OCI-M1 (cell line): Measurements from ENCODE around the gene PPP1R14C.

ENCODE experiments used
- DNase-seq: peaks from one replicate; lab custom pipeline; 2025; lab: John Stamatoyannopoulos, UW

Gene PPP1R14C

DNA sequence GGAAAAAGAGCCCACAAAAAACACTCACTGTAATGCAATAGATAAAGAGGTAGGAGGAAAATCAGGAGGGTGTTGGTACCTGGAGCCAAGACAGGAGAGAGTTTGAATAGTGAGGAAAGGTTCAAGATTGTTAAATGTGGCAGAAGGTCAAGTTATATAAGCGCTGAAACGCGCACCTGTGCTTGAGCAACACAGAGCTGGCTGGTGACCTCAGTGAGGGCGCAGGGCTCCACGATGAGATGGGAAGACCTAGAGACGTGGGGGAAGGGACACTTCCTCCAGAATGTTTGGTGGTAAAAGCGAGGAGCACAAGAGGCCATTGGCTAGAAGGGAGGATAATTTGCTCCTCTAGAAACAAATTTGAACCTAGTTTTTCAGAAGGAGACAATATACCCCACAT is 4.2 kb upstream of the PPP1R14C start:
- no peak for DNase-seq

DNA sequence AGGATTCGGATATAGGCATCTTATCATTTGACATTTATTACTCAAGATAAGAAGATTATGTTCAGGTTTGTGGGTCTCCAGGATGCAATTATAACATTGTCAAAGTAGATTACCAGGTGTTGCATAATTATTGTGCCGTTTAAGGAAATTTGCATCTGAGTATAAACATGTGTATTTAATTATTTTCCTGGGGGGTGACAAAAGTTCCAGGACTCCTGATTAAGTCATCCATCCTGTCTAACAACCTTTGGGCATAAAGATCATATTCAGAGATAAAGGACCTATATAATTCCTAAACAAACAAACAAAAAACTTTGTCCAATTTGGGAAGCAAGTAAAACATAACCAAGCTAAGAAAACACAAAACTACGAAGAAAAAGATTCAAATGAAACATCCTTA is 3.3 kb upstream of the PPP1R14C start:
- DNase-seq, result no peak

DNA sequence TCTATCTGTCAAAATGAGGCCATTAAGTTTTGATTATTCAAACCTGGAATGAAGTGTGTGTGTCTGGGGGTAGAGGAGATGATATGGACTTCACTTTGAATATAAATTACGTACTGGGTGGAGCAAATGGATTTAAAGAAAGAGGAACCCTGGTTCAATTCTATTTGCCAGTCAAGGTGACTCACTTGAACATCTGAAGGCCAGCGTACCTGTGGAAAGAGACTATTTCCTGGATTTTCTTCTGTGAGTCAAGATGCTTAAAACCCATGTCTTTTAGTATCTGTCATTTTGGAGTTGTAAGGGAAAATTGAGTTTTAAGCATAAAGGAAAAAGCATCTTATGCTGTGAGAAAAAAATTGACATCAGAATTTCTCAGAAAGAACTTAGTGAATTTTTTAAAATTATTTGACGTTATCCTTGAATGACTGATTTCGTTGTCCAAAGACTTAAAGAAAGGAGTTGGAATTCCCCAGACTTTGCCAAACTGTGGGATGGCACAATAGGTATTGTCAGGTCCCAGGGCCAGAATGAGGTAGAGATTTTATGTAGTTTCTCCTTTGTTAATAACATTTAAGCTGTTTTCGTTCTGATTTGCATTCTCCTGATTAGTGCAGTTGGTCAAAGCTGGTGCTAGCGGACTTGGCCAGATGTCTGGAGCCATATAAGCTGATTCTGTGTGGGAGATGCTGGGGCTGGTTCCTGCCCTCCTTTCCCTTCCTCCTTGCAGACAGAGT is 2.4 kb upstream of the PPP1R14C start:
- DNase-seq, result no peak

DNA sequence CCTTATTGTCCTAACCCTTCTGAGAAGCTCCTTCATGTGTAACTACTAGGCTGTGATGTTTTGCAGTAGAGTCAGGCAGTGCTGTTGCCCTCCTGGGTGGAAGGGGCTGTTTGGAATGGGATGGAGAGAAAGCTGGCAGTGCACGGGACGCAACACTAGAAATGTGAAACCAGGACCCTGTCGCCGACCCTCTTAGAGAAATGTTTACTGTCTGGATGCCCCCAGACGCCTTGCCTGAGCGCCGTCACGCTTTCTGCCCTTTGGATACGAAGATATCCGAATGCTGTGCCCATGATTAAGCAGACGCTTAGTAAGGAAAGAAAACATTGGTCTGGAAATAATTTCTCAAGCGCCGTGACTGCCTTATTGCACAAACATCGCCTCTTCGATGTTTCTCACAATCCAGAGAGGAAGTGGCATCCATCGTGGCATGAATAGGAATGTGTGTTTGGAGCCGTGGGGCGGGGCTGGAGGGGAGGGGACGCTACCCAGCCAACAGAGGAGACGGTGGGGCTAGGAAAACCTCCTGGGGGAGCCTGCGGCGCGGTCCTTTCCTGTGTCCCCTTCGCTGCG is 661 bp upstream of the PPP1R14C start:
- DNase-seq, result no peak

DNA sequence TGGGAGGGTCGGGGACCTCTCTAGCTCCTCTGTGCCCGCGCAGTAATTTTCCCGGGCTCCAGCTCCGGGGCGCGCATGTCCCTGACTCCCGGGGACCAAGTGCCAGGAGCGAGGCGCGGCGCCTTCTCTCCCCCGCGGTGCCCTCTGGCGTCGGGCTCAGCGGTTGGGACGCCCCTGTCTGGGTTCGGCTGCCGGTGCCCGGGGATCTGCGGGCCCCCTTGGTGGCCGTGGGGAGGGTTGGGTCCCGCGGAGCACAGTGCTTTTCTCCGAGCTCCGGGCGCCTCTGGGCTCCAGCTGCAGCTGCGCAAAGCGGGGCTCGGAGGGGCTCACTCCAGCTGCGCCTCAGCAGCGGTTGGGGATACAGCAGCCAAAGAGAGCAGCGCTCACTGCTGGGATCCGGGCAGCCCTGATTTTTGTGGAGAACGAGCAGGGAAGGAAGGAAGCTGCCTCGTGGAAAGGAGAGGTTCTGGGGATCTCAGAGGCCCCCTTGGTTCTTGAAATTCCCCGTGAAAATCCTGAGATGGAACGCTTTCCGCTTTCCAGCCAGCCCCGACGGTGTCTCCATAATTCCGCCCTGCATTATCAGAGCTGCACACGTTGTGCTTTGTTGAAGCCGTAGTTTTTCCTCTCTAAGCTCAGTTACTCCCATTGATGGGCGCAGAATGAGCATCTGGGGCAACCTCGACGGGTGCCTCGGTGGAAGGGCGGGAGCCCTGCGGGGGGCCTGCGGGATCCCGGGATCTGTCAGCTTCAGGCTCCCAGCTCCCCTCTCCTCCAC is 861 bp downstream of the PPP1R14C start:
- DNase-seq, result no peak

DNA sequence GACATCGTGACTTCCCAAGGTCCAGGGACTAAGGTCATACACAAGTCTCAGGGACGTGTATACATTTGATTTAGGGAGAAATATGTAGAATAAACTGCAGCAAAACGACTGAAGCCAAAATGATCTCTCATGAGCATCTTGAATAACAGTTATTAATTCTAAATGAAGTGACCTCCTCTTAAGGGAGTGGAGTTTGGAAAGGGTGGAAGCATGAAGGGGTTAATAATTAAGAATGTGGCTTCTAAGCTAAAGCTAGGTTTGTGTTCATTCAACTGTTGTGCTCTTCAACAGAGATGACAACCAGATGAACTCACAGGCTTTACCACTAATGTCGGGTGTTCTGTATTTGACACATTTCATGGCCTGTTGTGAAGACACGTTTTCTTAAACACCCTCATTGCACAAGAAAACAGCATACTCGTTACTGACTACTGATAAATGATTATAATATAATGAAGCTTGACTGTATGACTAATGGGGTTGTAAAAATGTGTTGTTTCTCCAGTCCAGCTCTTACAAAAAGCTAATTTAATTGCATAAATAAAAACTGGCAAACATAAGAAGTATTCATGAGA is 1.5 kb downstream of the PPP1R14C start:
- no peak for DNase-seq

DNA sequence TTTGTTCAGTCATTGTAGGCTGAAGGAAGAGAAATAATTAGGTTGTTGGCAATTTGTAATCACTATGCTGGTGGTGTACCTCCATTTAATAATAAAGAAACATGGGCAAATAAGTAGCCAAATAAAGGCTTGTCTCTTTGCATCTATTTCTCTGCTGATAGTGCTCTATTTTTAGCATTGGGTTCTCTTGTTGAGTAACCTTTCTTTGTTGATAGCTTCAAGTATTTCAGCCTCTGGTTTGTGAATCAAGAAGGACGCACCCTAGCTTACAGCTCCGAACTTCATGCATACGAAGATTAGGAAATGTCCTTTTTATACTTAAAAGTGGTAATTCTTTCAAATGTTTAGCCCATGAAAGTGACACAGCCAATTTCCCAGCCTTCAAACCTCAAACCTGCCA is 2.6 kb downstream of the PPP1R14C start:
- no peak for DNase-seq

DNA sequence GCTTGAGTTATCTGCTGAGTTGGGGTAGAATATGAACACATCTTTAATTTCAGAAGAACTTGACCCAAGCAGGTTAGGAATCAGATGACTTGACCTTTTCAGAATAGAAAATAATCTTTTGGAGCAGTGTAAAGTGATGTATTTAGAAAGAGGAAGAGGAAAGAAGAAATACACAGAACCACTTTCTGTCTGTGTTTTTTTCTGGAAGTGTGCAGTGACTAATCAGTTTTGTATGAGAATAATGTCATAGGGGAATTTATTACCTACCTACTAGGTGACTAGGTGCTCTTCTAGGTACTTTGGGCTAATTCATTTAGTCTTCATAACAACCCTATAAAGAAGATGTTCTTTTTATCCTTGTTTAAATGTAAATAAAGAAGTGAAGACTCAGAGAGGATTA is 3.0 kb downstream of the PPP1R14C start:
- peak; percentile 75 for DNase-seq

DNA sequence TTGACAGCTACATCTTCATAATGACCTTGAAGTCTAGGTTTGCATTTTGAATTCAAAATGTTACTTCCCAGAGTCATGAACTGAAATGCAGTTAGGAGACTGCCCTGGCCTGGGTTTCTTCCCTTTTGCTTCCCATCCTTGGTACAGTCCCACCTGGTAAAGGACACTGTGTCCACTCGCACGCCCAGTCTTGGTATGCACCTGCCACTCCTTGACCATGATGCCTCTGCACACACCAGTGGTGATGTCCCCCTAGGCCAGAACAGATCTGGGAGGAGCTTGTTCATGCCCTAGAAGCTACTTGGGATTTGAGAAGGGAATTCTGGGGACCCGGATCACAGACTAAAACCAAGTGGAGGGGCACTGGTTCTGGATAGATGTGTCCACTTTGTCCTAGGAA is 3.6 kb downstream of the PPP1R14C start:
- no peak for DNase-seq

DNA sequence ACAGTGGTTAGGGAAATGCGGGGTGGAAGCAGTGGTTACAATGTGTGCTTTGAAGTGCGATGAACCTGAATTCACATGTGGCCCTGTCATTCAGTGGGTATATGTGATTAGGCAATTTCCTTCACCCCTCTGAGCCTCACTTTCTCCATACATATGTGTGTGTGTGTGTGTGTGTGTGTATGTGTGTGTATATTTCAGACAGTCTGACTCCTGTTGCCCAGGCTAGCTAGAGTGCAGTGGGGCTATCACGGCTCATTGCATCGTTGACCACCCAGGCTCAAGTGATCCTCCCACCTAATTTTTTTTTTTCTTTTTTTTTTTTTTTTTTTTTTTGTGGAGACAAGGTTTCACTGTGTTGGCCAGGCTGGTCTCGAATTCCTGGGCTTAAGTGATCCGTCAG is 6.3 kb downstream of the PPP1R14C start:
- no peak for DNase-seq

DNA sequence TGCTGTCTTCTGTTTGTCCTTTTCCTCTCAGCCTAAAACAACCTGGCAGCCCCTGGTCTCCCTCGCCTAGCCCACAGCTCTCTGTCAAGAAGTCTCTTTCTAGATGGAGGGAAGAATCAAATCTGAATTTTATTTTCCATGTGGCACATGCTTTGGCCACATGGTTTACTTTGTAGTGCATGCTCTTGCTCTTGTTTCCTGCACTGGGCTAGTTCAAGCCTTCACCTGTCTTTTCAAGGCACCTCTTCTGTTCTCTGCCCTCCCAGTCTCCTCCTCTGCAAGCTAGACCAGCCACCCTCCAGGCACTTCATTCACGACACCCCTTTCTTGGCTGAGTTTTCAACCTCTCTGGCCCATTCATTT is 7.6 kb downstream of the PPP1R14C start:
- no peak for DNase-seq

DNA sequence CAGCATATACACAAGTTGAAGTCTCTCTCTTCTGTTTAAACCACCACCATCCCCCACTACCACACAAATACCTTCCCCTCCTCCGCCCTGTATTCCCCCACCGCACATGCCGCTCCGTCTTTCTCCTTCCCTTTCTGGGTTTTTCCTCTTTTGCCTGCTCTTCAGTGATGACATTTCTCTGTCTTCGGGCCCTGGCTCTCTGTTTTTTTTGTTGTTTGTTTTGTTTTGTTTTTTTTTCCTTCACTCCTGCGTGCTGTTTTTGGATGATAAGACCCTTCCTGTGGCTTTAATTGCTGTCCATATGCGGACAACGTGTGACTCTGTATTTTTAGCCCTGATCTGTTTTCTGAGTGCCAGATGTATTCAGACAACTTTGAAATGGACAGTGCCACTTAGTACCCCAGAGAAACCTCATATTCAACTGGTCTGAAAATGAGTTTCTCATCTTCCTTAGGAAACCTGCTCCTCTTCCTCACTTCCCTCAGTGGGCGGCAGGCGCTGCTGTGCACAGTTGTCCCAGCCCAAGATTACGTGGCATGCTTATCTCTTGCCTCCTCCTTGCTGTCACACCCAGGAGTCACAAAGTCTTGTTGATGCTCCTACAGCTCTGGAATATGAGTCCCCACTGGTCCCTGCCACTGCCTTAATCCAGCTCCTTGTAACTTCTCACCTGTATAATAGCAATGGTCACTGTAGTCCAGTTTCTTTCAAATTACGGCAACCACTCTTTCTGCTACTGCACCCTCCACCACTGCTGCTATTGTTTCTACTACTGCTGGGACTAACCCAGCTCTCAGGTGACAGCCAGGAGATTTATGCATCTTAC is 8.2 kb downstream of the PPP1R14C start:
- peak; percentile 87 for DNase-seq

DNA sequence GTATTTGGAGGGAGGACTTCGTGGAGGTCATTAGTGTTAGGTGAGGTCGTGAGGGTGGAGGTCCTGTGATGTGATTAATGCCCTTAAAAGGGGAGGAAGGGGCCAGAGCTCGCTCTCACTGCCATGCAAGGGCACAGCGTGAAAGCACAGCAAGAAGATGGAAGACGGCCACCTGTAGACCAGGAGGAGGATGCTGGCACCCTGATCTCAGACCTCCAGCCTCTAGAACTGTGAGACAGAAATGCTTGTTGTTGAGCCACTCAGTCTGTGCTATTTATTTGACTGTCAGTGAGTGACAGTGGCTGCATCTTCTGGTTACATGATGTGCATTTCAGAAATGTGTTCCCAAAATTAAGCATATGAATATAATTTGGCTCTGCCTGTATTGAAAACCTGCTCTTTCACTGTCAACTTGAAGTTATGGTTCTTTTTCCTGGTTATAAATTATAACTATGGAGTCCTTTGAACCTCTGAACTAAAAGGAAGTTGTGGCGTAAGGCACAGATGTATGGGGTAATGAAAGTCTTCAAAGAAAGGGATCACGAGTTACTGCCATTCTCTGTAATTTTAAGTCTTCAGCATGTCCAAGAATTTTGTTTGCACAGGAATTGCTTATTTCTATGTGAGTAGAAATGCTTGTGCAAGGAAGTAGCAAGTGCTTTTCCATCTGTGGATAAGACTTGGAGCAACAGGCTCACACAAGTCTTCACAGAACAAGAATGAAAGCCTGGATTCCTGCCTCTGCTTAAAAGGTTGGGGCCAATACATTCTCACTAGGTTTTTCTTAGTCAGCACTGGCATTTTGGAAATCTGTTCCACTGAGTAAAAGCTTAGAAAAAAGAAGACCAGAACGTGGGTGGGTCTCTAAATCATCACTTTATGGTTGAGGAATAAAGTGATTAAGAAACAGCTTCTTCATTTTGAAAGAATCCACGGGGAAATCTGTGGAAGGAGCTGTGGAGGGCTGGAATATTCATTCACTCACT is 10.3 kb downstream of the PPP1R14C start:
- DNase-seq, result peak; percentile 41

DNA sequence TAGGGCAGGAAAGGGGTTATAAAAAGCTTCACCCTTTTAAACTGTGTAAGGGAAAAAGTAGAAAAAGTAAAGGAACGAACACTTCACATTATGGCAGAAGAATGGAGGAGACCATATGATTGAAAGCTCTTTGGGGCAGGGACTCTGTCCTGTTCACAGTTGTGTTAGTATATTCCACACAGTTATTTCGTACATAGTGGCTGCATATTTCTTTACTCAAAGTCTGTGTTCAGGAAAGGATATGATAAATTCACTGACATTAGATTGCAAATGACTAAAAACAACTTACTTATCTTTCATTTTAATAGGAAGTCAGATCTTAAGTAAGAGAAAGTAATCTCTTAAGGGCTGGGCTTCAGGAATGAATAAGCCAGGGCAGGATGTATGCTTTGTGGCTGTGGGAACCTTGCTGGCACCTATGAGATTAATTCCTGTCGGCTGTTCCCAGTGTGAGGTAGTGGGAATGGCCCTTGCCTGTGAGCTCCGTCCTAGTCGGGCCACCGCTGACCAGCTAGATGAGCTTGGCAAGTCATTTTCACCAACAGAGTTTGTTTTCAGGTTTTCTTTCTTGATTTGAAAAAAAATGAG is 11.2 kb downstream of the PPP1R14C start:
- DNase-seq, result peak; percentile 29

DNA sequence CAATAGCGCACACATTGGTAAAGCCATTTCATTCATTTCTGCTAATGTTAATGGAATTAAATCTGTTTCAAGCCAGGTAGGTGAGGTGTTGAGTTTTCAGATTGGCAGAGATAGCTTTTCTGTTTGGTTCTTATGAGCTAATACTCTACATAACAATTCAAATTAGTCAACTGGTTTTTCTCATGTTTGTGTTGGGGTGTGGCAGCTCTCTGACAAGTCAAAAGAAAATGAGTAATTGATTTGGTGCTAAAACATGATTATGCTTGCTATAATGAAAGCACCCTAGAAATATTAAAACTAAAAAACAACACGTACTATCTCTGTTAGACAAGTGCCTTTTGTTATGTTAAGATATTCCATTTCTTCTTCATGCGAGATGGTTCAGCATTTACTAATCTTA is 13.6 kb downstream of the PPP1R14C start:
- no peak for DNase-seq

DNA sequence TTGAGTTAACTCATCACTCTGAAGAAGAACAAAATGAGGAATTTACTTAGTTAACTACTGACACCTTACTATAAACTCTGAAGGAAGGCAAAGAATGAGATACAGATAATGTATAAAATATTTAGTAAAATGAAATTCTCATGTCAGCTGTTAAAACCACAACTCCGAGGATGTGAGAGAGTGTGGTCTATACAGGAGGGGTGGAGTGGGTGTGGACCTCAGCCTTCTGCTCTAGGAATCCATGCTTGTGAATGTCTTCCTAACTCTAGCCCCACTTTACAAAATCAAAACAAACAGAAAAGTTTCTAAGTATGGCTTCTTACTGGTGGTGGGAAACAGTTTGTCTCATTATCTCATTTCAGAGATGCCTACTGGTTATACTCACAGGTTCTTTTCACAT is 14.2 kb downstream of the PPP1R14C start:
- no peak for DNase-seq

DNA sequence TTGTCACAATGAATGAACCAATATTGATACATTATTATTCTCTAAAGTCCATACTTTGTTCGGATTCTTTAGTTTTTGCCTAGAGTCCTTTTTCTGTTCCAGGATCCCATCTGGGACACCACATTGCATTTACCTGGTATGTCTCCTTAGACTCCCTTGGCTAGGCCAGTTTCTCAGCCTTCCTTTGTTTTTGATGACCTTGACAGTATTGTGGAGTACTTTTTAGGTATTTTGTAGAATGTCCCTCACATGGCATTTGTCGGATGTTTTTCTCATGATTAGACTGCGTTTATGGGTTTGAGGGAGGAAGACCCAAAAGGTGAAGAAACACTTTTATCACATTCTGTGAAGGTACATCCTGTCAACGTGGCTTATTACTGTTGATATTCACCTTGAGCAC is 16.9 kb downstream of the PPP1R14C start:
- no peak for DNase-seq

DNA sequence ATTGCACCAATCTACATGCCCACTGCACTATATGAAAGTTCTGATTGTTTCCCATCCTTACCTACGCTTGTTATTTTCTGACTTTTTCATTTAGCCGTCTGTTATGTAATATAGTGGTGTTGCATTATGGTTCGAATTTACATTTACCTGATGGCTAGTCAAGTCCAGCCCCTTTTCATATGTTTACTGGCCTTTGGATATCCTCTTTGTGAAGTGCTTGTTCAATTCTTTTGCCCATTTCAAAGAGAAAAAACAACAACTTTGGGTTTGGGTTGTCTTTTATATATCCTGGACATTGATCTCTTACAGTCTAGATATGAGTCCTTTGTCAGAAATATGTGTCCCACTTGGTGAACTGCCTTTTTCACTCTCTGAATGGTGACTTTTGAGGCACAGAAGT is 21.1 kb downstream of the PPP1R14C start:
- no peak for DNase-seq

DNA sequence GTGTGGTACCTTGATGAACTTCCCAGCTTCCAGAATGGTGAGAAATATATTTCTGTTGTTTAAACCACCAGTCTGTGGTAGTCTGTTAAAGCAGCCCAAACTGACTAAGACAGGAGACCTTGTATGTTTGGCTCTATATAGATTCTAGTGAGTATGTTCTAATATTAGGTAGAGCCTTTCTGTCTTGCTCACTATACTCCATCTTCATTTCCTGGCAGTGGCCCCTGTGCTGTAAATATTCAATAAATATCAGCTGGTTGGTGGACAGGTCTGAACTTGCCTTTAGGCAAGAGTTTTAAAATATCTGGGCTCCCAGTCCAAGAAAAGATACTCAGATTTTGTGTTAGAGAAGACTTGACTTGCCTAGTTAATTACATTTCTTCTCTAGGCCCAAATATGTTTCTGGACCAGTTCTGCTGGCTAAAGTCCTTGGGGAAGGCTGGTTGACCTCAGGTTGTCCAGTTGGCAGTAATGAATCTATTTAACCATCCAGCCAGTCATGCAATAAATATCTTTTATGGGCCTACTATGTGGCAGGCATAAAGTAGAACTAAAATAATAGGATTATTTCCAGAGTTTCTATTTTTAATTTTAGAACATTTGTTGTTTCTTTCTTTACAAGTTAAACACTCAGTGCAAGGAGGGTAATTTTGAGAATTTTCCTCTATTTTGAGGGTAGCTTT is 22.3 kb downstream of the PPP1R14C start:
- DNase-seq, result no peak

DNA sequence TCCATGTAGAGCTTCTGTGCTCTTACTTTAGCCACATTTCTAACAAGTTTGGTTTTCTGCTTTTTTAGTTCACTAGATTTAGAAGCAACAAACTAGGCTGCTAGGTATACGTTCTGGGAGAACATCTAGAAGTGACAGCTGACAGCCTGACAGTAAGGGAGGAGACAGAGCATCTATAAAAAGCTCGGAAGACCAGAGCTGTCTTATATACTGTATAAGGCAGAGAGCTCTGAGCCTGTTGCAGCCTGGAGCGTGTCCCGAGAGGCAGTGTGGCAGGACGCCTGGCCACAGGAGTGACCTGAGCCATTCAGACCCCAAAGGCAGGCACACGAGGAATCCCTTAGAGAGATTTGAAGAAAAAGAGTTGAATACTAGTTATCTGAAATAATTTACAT is 24.6 kb downstream of the PPP1R14C start:
- DNase-seq, result no peak
